HCT116 (cell line): ENCODE results near the gene SAMD4B. TPM values are rescaled to one million over a fixed set of nuclear protein-coding genes. Genes with fewer than 3 reads are reported as not detected.
A peak's percentile ranks its signal among the peaks of the same experiment; 100 is the strongest.

Experiments used
- ATAC-seq: fragments of 200-7000 bp; cut with Tn5 transposase; 2 replicates; pipeline ENCODE4 v1.9.1; 2020; ENCODE audit warnings: mild to moderate bottlenecking, moderate library complexity
- BruUV-seq: library from RNA; stranded (reverse); fragments of 400-500 nt; replicated peaks from 2 replicates; lab custom pipeline; 2021; lab: Mats Ljungman, UMichigan
- CTCF ChIA-PET: fragments of 300-600 bp; sonication (Branson Sonifier 250); formaldehyde crosslinking; loops from one replicate; lab custom pipeline; 2021; ENCODE audit warnings: antibody characterized with exemption; lab: Charles Lee
- POLR2A ChIA-PET: fragments of 300-600, 350-600 bp; sonication (Branson Sonifier 250); formaldehyde crosslinking; loops from one replicate; lab custom pipeline; 2021; ENCODE audit warnings: antibody characterized with exemption; lab: Charles Lee
- RAD21 ChIA-PET, 2 experiments: fragments of 300-600 bp; sonication (Branson Sonifier 250); formaldehyde crosslinking; loops; one replicate each; lab custom pipeline; 2023; ENCODE audit warnings: low total read pairs in 2 of 2; ENCODE audit not compliant: uncharacterized antibody in 2 of 2, unreplicated experiment in 2 of 2, low non-redundant PET in 1 of 2; lab: Charles Lee
- DNase-seq: peaks from one replicate; pipeline ENCODE4 v3.0.0-alpha.2; 2010; ENCODE audit warnings: low read depth, low spot score
- H2AFZ ChIP-seq: fragments of 200-600 bp; shearing (Covaris generic), sonication (generic); 2 replicates; pipeline ENCODE4 v1.6.1; 2017; ENCODE audit warnings: low read depth, mixed run types, mixed read lengths, antibody characterized with exemption, low read length; ENCODE audit not compliant: poor library complexity, severe bottlenecking
- H3K27ac ChIP-seq: 2 replicates; pipeline ENCODE4 v1.5.1; 2012; ENCODE audit warnings: low read depth, low read length
- H3K27me3 ChIP-seq: fragments of 200-600 bp; sonication (generic); 2 replicates; pipeline ENCODE4 v1.6.1; 2016; ENCODE audit warnings: mixed run types, low read length, mixed read lengths; ENCODE audit not compliant: insufficient read depth
- H3K36me3 ChIP-seq, 2 experiments: fragments of 200-500 bp in 1 of 2; fragments of 200-600 bp in 1 of 2; sonication (Bioruptor generic) in 1 of 2; sonication (generic) in 1 of 2; 2 replicates each; pipeline versions ENCODE4 v1.5.1 to v1.6.1; 2014 to 2016; ENCODE audit warnings: low read length in 2 of 2, inconsistent platforms in 1 of 2, mixed read lengths in 1 of 2, mixed run types in 1 of 2; ENCODE audit not compliant: insufficient read depth in 2 of 2, control insufficient read depth in 1 of 2
- H3K4me1 ChIP-seq, 2 experiments: fragments of 200-600 bp in 1 of 2; sonication (generic) in 1 of 2; 2 replicates each; pipeline versions ENCODE4 v1.5.1 to v1.6.1; 2012 to 2017; ENCODE audit warnings: low read length in 2 of 2, inconsistent platforms in 1 of 2, mild to moderate bottlenecking in 1 of 2, mixed read lengths in 1 of 2, mixed run types in 1 of 2, moderate library complexity in 1 of 2; ENCODE audit not compliant: insufficient read depth in 2 of 2, control insufficient read depth in 1 of 2
- H3K4me2 ChIP-seq: fragments of 200-600 bp; sonication (generic); 2 replicates; pipeline ENCODE4 v1.6.1; 2017; ENCODE audit warnings: mixed run types, low read length, mixed read lengths
- H3K4me3 ChIP-seq, 2 experiments: fragments of 200-600 bp in 1 of 2; sonication (generic) in 1 of 2; replicated peaks in 1 of 2; 2 replicates each; pipeline ENCODE4 v1.5.1; 2011 to 2016; ENCODE audit warnings: low read length in 2 of 2, control low read depth in 1 of 2, low read depth in 1 of 2, mild to moderate bottlenecking in 1 of 2, mixed read lengths in 1 of 2, mixed run types in 1 of 2
- H3K79me2 ChIP-seq: fragments of 200-600 bp; sonication (generic); 2 replicates; pipeline ENCODE4 v1.6.1; 2017; ENCODE audit warnings: mild to moderate bottlenecking, mixed run types, low read length, moderate library complexity, mixed read lengths; ENCODE audit not compliant: insufficient read depth
- H3K9ac ChIP-seq: fragments of 200-600 bp; sonication (generic); 2 replicates; pipeline ENCODE4 v1.6.1; 2016; ENCODE audit warnings: low read length, mixed read lengths
- H3K9me2 ChIP-seq: fragments of 200-600 bp; sonication (generic), shearing (Covaris generic); 2 replicates; pipeline ENCODE4 v1.6.1; 2017; ENCODE audit warnings: mixed run types, mild to moderate bottlenecking, moderate library complexity; ENCODE audit not compliant: insufficient read depth
- H3K9me3 ChIP-seq, 2 experiments: fragments of 200-500 bp in 1 of 2; fragments of 200-600 bp in 1 of 2; sonication (Bioruptor generic) in 1 of 2; sonication (generic) in 1 of 2; 2 replicates each; pipeline ENCODE4 v1.6.1; 2014 to 2017; ENCODE audit warnings: low read length in 2 of 2, mixed read lengths in 2 of 2, inconsistent platforms in 1 of 2, low read depth in 1 of 2, mild to moderate bottlenecking in 1 of 2, mixed run types in 1 of 2, moderate library complexity in 1 of 2; ENCODE audit not compliant: control insufficient read depth in 1 of 2, insufficient read depth in 1 of 2
- H4K20me1 ChIP-seq: fragments of 200-600 bp; sonication (generic), shearing (Covaris generic); 2 replicates; pipeline ENCODE4 v1.6.1; 2017; ENCODE audit warnings: mixed run types, mild to moderate bottlenecking, moderate library complexity; ENCODE audit not compliant: insufficient read depth
- CBX3 ChIP-seq: IDR thresholded peaks from 2 replicates; pipeline ENCODE4 v1.6.1; 2012; ENCODE audit warnings: low read depth
- CEBPB ChIP-seq: IDR thresholded peaks from 2 replicates; pipeline ENCODE4 v1.6.1; 2012; ENCODE audit warnings: low read depth
- FOSL1 ChIP-seq: IDR thresholded peaks from 2 replicates; pipeline ENCODE4 v1.6.1; 2012; ENCODE audit warnings: low read depth
- POLR2A ChIP-seq: IDR thresholded peaks from 2 replicates; pipeline ENCODE4 v1.7.0; 2011; ENCODE audit warnings: borderline replicate concordance; ENCODE audit not compliant: insufficient read depth, insufficient read length; ENCODE audit errors: extremely low read depth
- POLR2AphosphoS5 ChIP-seq: IDR thresholded peaks from 2 replicates; pipeline ENCODE4 v1.6.1; 2011; ENCODE audit warnings: mild to moderate bottlenecking, low read depth, low read length, moderate library complexity
- REST ChIP-seq: IDR thresholded peaks from 2 replicates; pipeline ENCODE4 v1.6.1; 2012; ENCODE audit warnings: low read depth
- SP1 ChIP-seq: IDR thresholded peaks from 2 replicates; pipeline ENCODE4 v1.6.1; 2012; ENCODE audit warnings: low read depth
- TCF7L2 ChIP-seq: IDR thresholded peaks from 2 replicates; pipeline ENCODE4 v1.7.0; 2011; ENCODE audit warnings: borderline replicate concordance, inconsistent platforms; ENCODE audit not compliant: insufficient read depth, insufficient read length; ENCODE audit errors: extremely low read depth
- YY1 ChIP-seq: IDR thresholded peaks from 2 replicates; pipeline ENCODE4 v1.6.1; 2011; ENCODE audit warnings: low read length, low read depth, moderate library complexity, mild to moderate bottlenecking; ENCODE audit not compliant: insufficient replicate concordance; ENCODE audit errors: extremely low read depth
- ZNF274 ChIP-seq: fragments of 200-500 bp; sonication (Bioruptor generic); IDR thresholded peaks from 2 replicates; pipeline ENCODE4 v1.6.1; 2014; ENCODE audit warnings: mild to moderate bottlenecking, low read depth, low read length, inconsistent platforms
- intact Hi-C: fragments of 100-400 bp; cut with micrococcal nuclease; formaldehyde crosslinking; loops from 2 replicates; pipeline ENCODE4 v1.10.0; 2022
- total RNA-seq: library from RNA; stranded (reverse); gene quantifications from one replicate; pipeline ENCODE4 v1.2.1, GENCODE V29; 2021; ENCODE audit not compliant: unreplicated experiment
- TF ChIP-seq, protein P1 (sequence below): IDR thresholded peaks from 2 replicates; pipeline ENCODE4 v1.6.1; 2012
- TF ChIP-seq, protein P2 (sequence below): IDR thresholded peaks from 2 replicates; pipeline ENCODE4 v1.6.1; 2011; ENCODE audit warnings: mild to moderate bottlenecking, low read length, moderate library complexity; ENCODE audit not compliant: insufficient replicate concordance; ENCODE audit errors: extremely low read depth

SAMD4B gene
- total RNA-seq, 1 experiment from 2014 or later, result 127 TPM

GRCh38 chr19:39390451-39390750 is 48.2 kb downstream of the SAMD4B start:
- H4K20me1 ChIP-seq, result no peaks in the 10 kb centered on the region
- TF ChIP-seq ZNF274 (no peak), POLR2A (no peak), POLR2AphosphoS5 (no peak), CEBPB (no peak), REST (no peak), TCF7L2 (no peak), CBX3 (no peak), FOSL1 (no peak), YY1 (no peak), SP1 (no peak)
- TF ChIP-seq, protein P1, sequence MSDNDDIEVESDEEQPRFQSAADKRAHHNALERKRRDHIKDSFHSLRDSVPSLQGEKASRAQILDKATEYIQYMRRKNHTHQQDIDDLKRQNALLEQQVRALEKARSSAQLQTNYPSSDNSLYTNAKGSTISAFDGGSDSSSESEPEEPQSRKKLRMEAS, result no peak
- TF ChIP-seq, protein P2, sequence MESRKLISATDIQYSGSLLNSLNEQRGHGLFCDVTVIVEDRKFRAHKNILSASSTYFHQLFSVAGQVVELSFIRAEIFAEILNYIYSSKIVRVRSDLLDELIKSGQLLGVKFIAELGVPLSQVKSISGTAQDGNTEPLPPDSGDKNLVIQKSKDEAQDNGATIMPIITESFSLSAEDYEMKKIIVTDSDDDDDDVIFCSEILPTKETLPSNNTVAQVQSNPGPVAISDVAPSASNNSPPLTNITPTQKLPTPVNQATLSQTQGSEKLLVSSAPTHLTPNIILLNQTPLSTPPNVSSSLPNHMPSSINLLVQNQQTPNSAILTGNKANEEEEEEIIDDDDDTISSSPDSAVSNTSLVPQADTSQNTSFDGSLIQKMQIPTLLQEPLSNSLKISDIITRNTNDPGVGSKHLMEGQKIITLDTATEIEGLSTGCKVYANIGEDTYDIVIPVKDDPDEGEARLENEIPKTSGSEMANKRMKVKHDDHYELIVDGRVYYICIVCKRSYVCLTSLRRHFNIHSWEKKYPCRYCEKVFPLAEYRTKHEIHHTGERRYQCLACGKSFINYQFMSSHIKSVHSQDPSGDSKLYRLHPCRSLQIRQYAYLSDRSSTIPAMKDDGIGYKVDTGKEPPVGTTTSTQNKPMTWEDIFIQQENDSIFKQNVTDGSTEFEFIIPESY, result no peak
- no peaks in the 10 kb centered on the region for H3K9me2 ChIP-seq
- CTCF ChIA-PET, result interaction anchor here (1.1 to 2.2 kb wide), 4 partner anchors 21 to 42 kb away, joined by 3 to 8 read pairs (median 4); partner anchors contain the start of gene PLEKHG2
- no peak overlapping the region for H2AFZ ChIP-seq
- H3K27ac ChIP-seq, result peak overlapping the region; percentile 96
- BruUV-seq, result TSS peak; percentile 61
- peak overlapping the region; percentile 90 for H3K9ac ChIP-seq
- RAD21 ChIA-PET, result no interaction called here
- H3K4me2 ChIP-seq, result peak overlapping the region; percentile 76
- H3K27me3 ChIP-seq, result no peaks in the 10 kb centered on the region
- H3K4me1 ChIP-seq, result peaks cover 14% of the 10 kb centered on the region in 2 experiments
- peak overlapping the region; percentile 91 to 100 for H3K4me3 ChIP-seq
- H3K79me2 ChIP-seq, result peaks cover 39% of the 10 kb centered on the region
- intact Hi-C loops, result loop anchor here (2.0 to 5.0 kb wide), 2 partner anchors 40 to 178 kb away; no protein-coding TSS in a partner anchor
- POLR2A ChIA-PET, result interaction anchor here (0.6 to 2.2 kb wide), 14 partner anchors 11 to 1448 kb away, joined by 3 to 39 read pairs (median 6); partner anchors contain the start of genes RPS16, SAMD4B, SUPT5H and ZFP36
- no peaks in the 10 kb centered on the region for H3K9me3 ChIP-seq
- ATAC-seq (peak; percentile 56), DNase-seq (peak; percentile 84)
- peaks cover 25 to 39% of the 10 kb centered on the region in 2 experiments; a peak in 3 of 4 replicates for H3K36me3 ChIP-seq
